ENCODE data around the gene HOXB3. TPM values are rescaled to one million over a fixed set of nuclear protein-coding genes. Genes with fewer than 3 reads are reported as not detected.

HOXB3 gene
- polyA plus RNA-seq, 1 donor from 2014 or later = not detected

- Histone ChIP-seq H3K9me2 (ENCODE audit: insufficient read depth, low read length) (no peaks in the 10 kb centered on the region), H3F3A (ENCODE audit: insufficient read depth, low read length, poor library complexity, severe bottlenecking) (no peaks in the 10 kb centered on the region), H3K27ac (ENCODE audit: low read length) (no peak within 1 kb of the TSS), H3K9me3 (ENCODE audit: low read length) (no peaks in the 10 kb centered on the region), H3K4me3 (ENCODE audit: low read length) (no peak within 1 kb of the TSS), H4K20me1 (ENCODE audit: insufficient read depth) (no peaks in the 10 kb centered on the region), H3K4me2 (ENCODE audit: low read length) (no peak within 1 kb of the TSS), H2AFZ (ENCODE audit: low read depth, low read length) (no peak within 1 kb of the TSS), H3K9ac (ENCODE audit: low read length) (no peak within 1 kb of the TSS), H3K79me2 (replicated peaks; ENCODE audit: insufficient read depth, low read length) (no peaks in the 10 kb centered on the region), H3K36me3 (ENCODE audit: insufficient read depth, low read length) (no peaks in the 10 kb centered on the region), H3K27me3 (ENCODE audit: insufficient read depth, low read depth, low read length) (peaks cover 98% of the 10 kb centered on the region)
- no peak for TF ChIP-seq EP300 (conservative IDR thresholded peaks at IDR 0.05; ENCODE audit: poor library complexity, severe bottlenecking)
- no peak for TF ChIP-seq TAF1 (IDR thresholded peaks at IDR 0.05; ENCODE audit: low read depth)
- TF ChIP-seq SMC3 (conservative IDR thresholded peaks at IDR 0.05; ENCODE audit: poor library complexity) = no peak
- TF ChIP-seq RAD21 (conservative IDR thresholded peaks at IDR 0.05) = no peak
- no peak for TF ChIP-seq MXI1 (conservative IDR thresholded peaks at IDR 0.05; ENCODE audit: poor library complexity, severe bottlenecking)
- no peak for TF ChIP-seq REST (IDR thresholded peaks at IDR 0.05; ENCODE audit: borderline replicate concordance)
Measured at GRCh38 chr17:48577946-48578615, 12.0 kb downstream of the HOXB3 start, which contains the start of gene HOXB4. Gene HOXB4 (minus strand): TSS chr17:48578350. CDS start chr17:48578319, 31 bp downstream.

- Histone ChIP-seq H3K9ac (ENCODE audit: low read length) (no peak overlapping the region), H3K36me3 (ENCODE audit: insufficient read depth, low read length) (no peaks in the 10 kb centered on the region), H3K27me3 (ENCODE audit: insufficient read depth, low read depth, low read length) (peaks cover 98% of the 10 kb centered on the region), H3K79me2 (replicated peaks; ENCODE audit: insufficient read depth, low read length) (no peaks in the 10 kb centered on the region), H3K4me2 (ENCODE audit: low read length) (no peak overlapping the region), H3K9me3 (ENCODE audit: low read length) (no peaks in the 10 kb centered on the region), H3F3A (ENCODE audit: insufficient read depth, low read length, poor library complexity, severe bottlenecking) (no peaks in the 10 kb centered on the region), H3K9me2 (ENCODE audit: insufficient read depth, low read length) (no peaks in the 10 kb centered on the region), H3K4me3 (ENCODE audit: low read length) (no peak overlapping the region), H4K20me1 (ENCODE audit: insufficient read depth) (no peaks in the 10 kb centered on the region), H2AFZ (ENCODE audit: low read depth, low read length) (no peak overlapping the region), H3K27ac (ENCODE audit: low read length) (no peak overlapping the region)
- TF ChIP-seq MXI1 (conservative IDR thresholded peaks at IDR 0.05; ENCODE audit: poor library complexity, severe bottlenecking) (no peak), TAF1 (IDR thresholded peaks at IDR 0.05; ENCODE audit: low read depth) (no peak), CTCF (IDR thresholded peaks at IDR 0.05; ENCODE audit: poor library complexity, severe bottlenecking) (no peak), REST (IDR thresholded peaks at IDR 0.05; ENCODE audit: borderline replicate concordance) (no peak), POLR2AphosphoS5 (IDR thresholded peaks at IDR 0.05) (no peak), RAD21 (conservative IDR thresholded peaks at IDR 0.05) (no peak), EZH2 (IDR thresholded peaks at IDR 0.05; ENCODE audit: borderline replicate concordance, insufficient read depth, low read length, poor library complexity, severe bottlenecking) (no peak), SMC3 (conservative IDR thresholded peaks at IDR 0.05; ENCODE audit: poor library complexity) (no peak), EP300 (conservative IDR thresholded peaks at IDR 0.05; ENCODE audit: poor library complexity, severe bottlenecking) (no peak)
Measured at GRCh38 chr17:48577330-48577945, 12.6 kb downstream of the HOXB3 start.

Data from neural cell (in vitro differentiated cells).